ENCODE measurements around the gene TLR10. TPM values are rescaled to one million over a fixed set of nuclear protein-coding genes. Genes with fewer than 3 reads are reported as not detected.

The TLR10 gene
- total RNA-seq, 2 experiments from 2014 or later: 27.4 to 34.5 TPM

- Histone ChIP-seq H3K4me1 (ENCODE audit: insufficient read depth, low read length, poor library complexity, severe bottlenecking) (peaks cover 7% of the 10 kb centered on the region), H3K9me3 (ENCODE audit: low read length) (peaks cover 10% of the 10 kb centered on the region; the same call in 1 of the 2 replicates), H4K20me1 (ENCODE audit: insufficient read depth, low read length) (no peaks in the 10 kb centered on the region), H2AFZ (ENCODE audit: low read length) (no peak overlapping the region), H3K27ac (ENCODE audit: low read depth, low read length, poor library complexity, severe bottlenecking) (no peak overlapping the region), H3K4me3 (ENCODE audit: low read depth, low read length, poor library complexity, severe bottlenecking) (no peak overlapping the region), H3K79me2 (ENCODE audit: insufficient read depth, low read depth, low read length) (no peaks in the 10 kb centered on the region), H3K4me2 (ENCODE audit: low read length) (no peak overlapping the region), H3K36me3 (ENCODE audit: insufficient read depth, low read length) (no peaks in the 10 kb centered on the region), H3K9me2 (ENCODE audit: insufficient read depth, low read length) (no peaks in the 10 kb centered on the region)
- TF ChIP-seq CTCF (conservative IDR thresholded peaks at IDR 0.05; ENCODE audit: low read length) (no peak), EZH2phosphoT487 (IDR thresholded peaks at IDR 0.05; ENCODE audit: borderline replicate concordance, low read depth, low read length) (no peak)
- ChIA-PET POLR2A (no interaction called here), CTCF (ENCODE audit: unreplicated experiment) (no interaction called here)
- DNase-seq (ENCODE audit: low spot score): no peak
- BruUV-seq (replicated peaks): no TSS peak
- intact Hi-C loops (cut with micrococcal nuclease; ENCODE audit: unreplicated experiment): no loop called here
Measured at GRCh38 chr4:38752941-38753806, 29.6 kb downstream of the TLR10 start.

- Histone ChIP-seq H3K4me1 (ENCODE audit: insufficient read depth, low read length, poor library complexity, severe bottlenecking) (no peaks in the 10 kb centered on the region), H4K20me1 (ENCODE audit: insufficient read depth, low read length) (no peaks in the 10 kb centered on the region), H3K4me2 (ENCODE audit: low read length) (no peak overlapping the region), H3K9me3 (ENCODE audit: low read length) (peaks cover 15% of the 10 kb centered on the region; the same call in 1 of the 2 replicates), H3K4me3 (ENCODE audit: low read depth, low read length, poor library complexity, severe bottlenecking) (no peak overlapping the region), H2AFZ (ENCODE audit: low read length) (no peak overlapping the region), H3K9me2 (ENCODE audit: insufficient read depth, low read length) (no peaks in the 10 kb centered on the region), H3K36me3 (ENCODE audit: insufficient read depth, low read length) (no peaks in the 10 kb centered on the region), H3K79me2 (ENCODE audit: insufficient read depth, low read depth, low read length) (no peaks in the 10 kb centered on the region), H3K27ac (ENCODE audit: low read depth, low read length, poor library complexity, severe bottlenecking) (no peak overlapping the region)
- BruUV-seq (replicated peaks): no TSS peak
- TF ChIP-seq CTCF (conservative IDR thresholded peaks at IDR 0.05; ENCODE audit: low read length) (no peak), EZH2phosphoT487 (IDR thresholded peaks at IDR 0.05; ENCODE audit: borderline replicate concordance, low read depth, low read length) (no peak)
- ChIA-PET POLR2A (no interaction called here), CTCF (ENCODE audit: unreplicated experiment) (no interaction called here)
- intact Hi-C loops (cut with micrococcal nuclease; ENCODE audit: unreplicated experiment): no loop called here
- DNase-seq (ENCODE audit: low spot score): no peak
Measured at GRCh38 chr4:38752372-38752940, 30.3 kb downstream of the TLR10 start.

All from OCI-LY7 (cell line).